ENCODE data around the gene ADIPOQ.

Gene ADIPOQ

GRCh38 chr3:186875708-186876107 is 33.2 kb downstream of the ADIPOQ start (continued):
- TF ChIP-seq, protein P1, sequence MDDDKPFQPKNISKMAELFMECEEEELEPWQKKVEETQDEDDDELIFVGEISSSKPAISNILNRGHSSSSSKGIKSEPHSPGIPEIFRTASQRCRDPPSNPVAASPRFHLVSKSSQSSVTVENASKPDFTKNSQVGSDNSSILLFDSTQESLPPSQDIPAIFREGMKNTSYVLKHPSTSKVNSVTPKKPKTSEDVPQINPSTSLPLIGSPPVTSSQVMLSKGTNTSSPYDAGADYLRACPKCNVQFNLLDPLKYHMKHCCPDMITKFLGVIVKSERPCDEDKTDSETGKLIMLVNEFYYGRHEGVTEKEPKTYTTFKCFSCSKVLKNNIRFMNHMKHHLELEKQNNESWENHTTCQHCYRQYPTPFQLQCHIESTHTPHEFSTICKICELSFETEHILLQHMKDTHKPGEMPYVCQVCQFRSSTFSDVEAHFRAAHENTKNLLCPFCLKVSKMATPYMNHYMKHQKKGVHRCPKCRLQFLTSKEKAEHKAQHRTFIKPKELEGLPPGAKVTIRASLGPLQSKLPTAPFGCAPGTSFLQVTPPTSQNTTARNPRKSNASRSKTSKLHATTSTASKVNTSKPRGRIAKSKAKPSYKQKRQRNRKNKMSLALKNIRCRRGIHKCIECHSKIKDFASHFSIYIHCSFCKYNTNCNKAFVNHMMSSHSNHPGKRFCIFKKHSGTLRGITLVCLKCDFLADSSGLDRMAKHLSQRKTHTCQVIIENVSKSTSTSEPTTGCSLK (tag by site-specific recombination; IDR thresholded peaks at IDR 0.05) = no peak
- no peak for TF ChIP-seq ZBTB49 (tag by site-specific recombination; IDR thresholded peaks at IDR 0.05; ENCODE audit: low read depth)
- TF ChIP-seq ZNF214 (tag by site-specific recombination; IDR thresholded peaks at IDR 0.05; ENCODE audit: borderline replicate concordance) = no peak
- no peak for TF ChIP-seq SP7 (tag by site-specific recombination; IDR thresholded peaks at IDR 0.05)

- CTCF ChIA-PET = no interaction called here
- POLR2A ChIA-PET = no interaction called here
- no peaks in the 10 kb centered on the region for H3K36me3 ChIP-seq (ENCODE audit: control insufficient read depth in 2 of 2, insufficient read depth in 1 of 2, low read length in 2 of 2)
Measured at GRCh38 chr3:186879781-186880180, 37.3 kb downstream of the ADIPOQ start.

More at GRCh38 chr3:186879781-186880180, 37.3 kb downstream of the ADIPOQ start:
- Histone ChIP-seq H3K4me3 (ENCODE audit: low read depth, low read length) (no peak overlapping the region), H3K9me3 (ENCODE audit: control insufficient read depth, insufficient read depth, low read depth, low read length) (no peaks in the 10 kb centered on the region), H3K27ac (ENCODE audit: extremely low read depth, low read depth, low read length) (no peak overlapping the region), H3K4me1 (ENCODE audit: control insufficient read depth, insufficient read depth, low read length) (no peaks in the 10 kb centered on the region)
- no peak for TF ChIP-seq ZBTB10 (tag by site-specific recombination; IDR thresholded peaks at IDR 0.05)
- TF ChIP-seq, protein P2, sequence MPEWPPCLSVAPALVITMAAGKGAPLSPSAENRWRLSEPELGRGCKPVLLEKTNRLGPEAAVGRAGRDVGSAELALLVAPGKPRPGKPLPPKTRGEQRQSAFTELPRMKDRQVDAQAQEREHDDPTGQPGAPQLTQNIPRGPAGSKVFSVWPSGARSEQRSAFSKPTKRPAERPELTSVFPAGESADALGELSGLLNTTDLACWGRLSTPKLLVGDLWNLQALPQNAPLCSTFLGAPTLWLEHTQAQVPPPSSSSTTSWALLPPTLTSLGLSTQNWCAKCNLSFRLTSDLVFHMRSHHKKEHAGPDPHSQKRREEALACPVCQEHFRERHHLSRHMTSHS (tag by site-specific recombination; IDR thresholded peaks at IDR 0.05) = no peak
- TF ChIP-seq ZNF510 (tag by site-specific recombination; IDR thresholded peaks at IDR 0.05; ENCODE audit: insufficient replicate concordance) = no peak
- TF ChIP-seq ZNF776 (tag by site-specific recombination; IDR thresholded peaks at IDR 0.05; ENCODE audit: borderline replicate concordance) = no peak
- TF ChIP-seq ZNF560 (tag by site-specific recombination; IDR thresholded peaks at IDR 0.05; ENCODE audit: borderline replicate concordance) = no peak
- TF ChIP-seq GLIS1 (tag by site-specific recombination; IDR thresholded peaks at IDR 0.05) = no peak
- TF ChIP-seq, protein P3, sequence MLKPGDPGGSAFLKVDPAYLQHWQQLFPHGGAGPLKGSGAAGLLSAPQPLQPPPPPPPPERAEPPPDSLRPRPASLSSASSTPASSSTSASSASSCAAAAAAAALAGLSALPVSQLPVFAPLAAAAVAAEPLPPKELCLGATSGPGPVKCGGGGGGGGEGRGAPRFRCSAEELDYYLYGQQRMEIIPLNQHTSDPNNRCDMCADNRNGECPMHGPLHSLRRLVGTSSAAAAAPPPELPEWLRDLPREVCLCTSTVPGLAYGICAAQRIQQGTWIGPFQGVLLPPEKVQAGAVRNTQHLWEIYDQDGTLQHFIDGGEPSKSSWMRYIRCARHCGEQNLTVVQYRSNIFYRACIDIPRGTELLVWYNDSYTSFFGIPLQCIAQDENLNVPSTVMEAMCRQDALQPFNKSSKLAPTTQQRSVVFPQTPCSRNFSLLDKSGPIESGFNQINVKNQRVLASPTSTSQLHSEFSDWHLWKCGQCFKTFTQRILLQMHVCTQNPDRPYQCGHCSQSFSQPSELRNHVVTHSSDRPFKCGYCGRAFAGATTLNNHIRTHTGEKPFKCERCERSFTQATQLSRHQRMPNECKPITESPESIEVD (tag by site-specific recombination; IDR thresholded peaks at IDR 0.05) = no peak
- TF ChIP-seq ZNF311 (tag by site-specific recombination; IDR thresholded peaks at IDR 0.05; ENCODE audit: borderline replicate concordance) = no peak
- TF ChIP-seq ZNF24 (tag by site-specific recombination; IDR thresholded peaks at IDR 0.05) = no peak
- no peak for TF ChIP-seq ZNF146 (tag by site-specific recombination; IDR thresholded peaks at IDR 0.05)
- TF ChIP-seq ZNF302 (tag by site-specific recombination; IDR thresholded peaks at IDR 0.05; ENCODE audit: low read depth) = no peak
- TF ChIP-seq ZNF423 (tag by site-specific recombination; IDR thresholded peaks at IDR 0.05) = no peak
- TF ChIP-seq ZNF239 (tag by site-specific recombination; IDR thresholded peaks at IDR 0.05) = no peak
- no peak for TF ChIP-seq ZBTB17 (tag by site-specific recombination; IDR thresholded peaks at IDR 0.05)
- TF ChIP-seq MZF1 (tag by site-specific recombination; IDR thresholded peaks at IDR 0.05; ENCODE audit: borderline replicate concordance) = no peak
- TF ChIP-seq KLF16 (tag by site-specific recombination; IDR thresholded peaks at IDR 0.05) = no peak
- TF ChIP-seq ZBTB20 (tag by site-specific recombination; IDR thresholded peaks at IDR 0.05) = no peak
- no peak for TF ChIP-seq KLF9 (tag by site-specific recombination; IDR thresholded peaks at IDR 0.05; ENCODE audit: low read depth)
- TF ChIP-seq ZNF76 (tag by site-specific recombination; IDR thresholded peaks at IDR 0.05; ENCODE audit: borderline replicate concordance, low read depth) = no peak
- no peak for TF ChIP-seq ZNF792 (tag by site-specific recombination; IDR thresholded peaks at IDR 0.05)

All from HEK293 (cell line).